Neural progenitor cell (in vitro differentiated cells): ENCODE data around the gene INPP5F. TPM values are rescaled to one million over a fixed set of nuclear protein-coding genes. Genes with fewer than 3 reads are reported as not detected.

Experiments
- DNase-seq: peaks from one replicate; pipeline ENCODE4 v3.0.0-alpha.2; 2016; ENCODE audit warnings: low spot score
- H2AFZ ChIP-seq: fragments of 200-600 bp; sonication (generic); replicated peaks from 2 replicates; pipeline ENCODE4 v1.6.1; 2016; ENCODE audit warnings: antibody characterized with exemption
- H3F3A ChIP-seq: fragments of 200-600 bp; sonication (generic); 2 replicates; pipeline ENCODE4 v1.6.1; 2016; ENCODE audit warnings: antibody characterized with exemption, low read depth
- H3K27ac ChIP-seq: fragments of 200-600 bp; sonication (generic); 2 replicates; pipeline ENCODE4 v1.5.1; 2016; ENCODE audit warnings: mild to moderate bottlenecking
- H3K27me3 ChIP-seq: fragments of 200-600 bp; sonication (generic); 2 replicates; pipeline ENCODE4 v1.6.1; 2016; ENCODE audit warnings: mild to moderate bottlenecking, moderate library complexity
- H3K36me3 ChIP-seq: fragments of 200-600 bp; sonication (generic); 2 replicates; pipeline ENCODE4 v1.5.1; 2016
- H3K4me1 ChIP-seq: fragments of 200-600 bp; sonication (generic); 2 replicates; pipeline ENCODE4 v1.6.1; 2016; ENCODE audit warnings: mixed run types
- H3K4me2 ChIP-seq: fragments of 200-600 bp; sonication (generic); 2 replicates; pipeline ENCODE4 v1.6.1; 2016
- H3K4me3 ChIP-seq: fragments of 200-600 bp; sonication (generic); 2 replicates; pipeline ENCODE4 v1.5.1; 2016
- H3K79me2 ChIP-seq: fragments of 200-600 bp; sonication (generic); 2 replicates; pipeline ENCODE4 v1.6.1; 2016; ENCODE audit warnings: low read depth
- H3K9ac ChIP-seq: fragments of 200-600 bp; sonication (generic); 2 replicates; pipeline ENCODE4 v1.6.1; 2016
- H3K9me3 ChIP-seq: fragments of 200-600 bp; sonication (generic); 2 replicates; pipeline ENCODE4 v1.5.1; 2016; ENCODE audit warnings: low read depth
- H4K20me1 ChIP-seq: fragments of 200-600 bp; sonication (generic); 2 replicates; pipeline ENCODE4 v1.6.1; 2016; ENCODE audit warnings: low read depth
- H3K27ac Mint-ChIP-seq: 3 replicates; pipeline ENCODE4 v1.8.0; 2021; ENCODE audit warnings: mixed read lengths
- H3K27me3 Mint-ChIP-seq: 2 replicates; pipeline ENCODE4 v1.8.0; 2022; ENCODE audit warnings: low read depth, mild to moderate bottlenecking, inconsistent platforms, moderate library complexity, mixed read lengths; ENCODE audit not compliant: insufficient read depth
- H3K36me3 Mint-ChIP-seq: 3 replicates; pipeline ENCODE4 v1.8.0; 2021; ENCODE audit warnings: mixed read lengths
- H3K4me1 Mint-ChIP-seq: 3 replicates; pipeline ENCODE4 v1.8.0; 2021; ENCODE audit warnings: mixed read lengths
- H3K4me3 Mint-ChIP-seq: 3 replicates; pipeline ENCODE4 v1.8.0; 2021; ENCODE audit warnings: mild to moderate bottlenecking, moderate library complexity, mixed read lengths
- H3K9me3 Mint-ChIP-seq: 3 replicates; pipeline ENCODE4 v1.8.0; 2020; ENCODE audit warnings: mixed read lengths
- CTCF ChIP-seq: fragments of 200-600 bp; sonication (generic); IDR thresholded peaks from 2 replicates; pipeline ENCODE4 v1.5.1; 2017; ENCODE audit warnings: antibody characterized with exemption, mild to moderate bottlenecking
- EZH2 ChIP-seq: fragments of 200-600 bp; sonication (generic); IDR thresholded peaks from 2 replicates; pipeline ENCODE4 v1.6.1; 2017; ENCODE audit warnings: antibody characterized with exemption, mild to moderate bottlenecking, moderate library complexity
- EZH2phosphoT487 ChIP-seq: fragments of 200-600 bp; sonication (generic); IDR thresholded peaks from 2 replicates; pipeline ENCODE4 v1.6.1; 2017; ENCODE audit warnings: antibody characterized with exemption
- total RNA-seq: library from RNA; depleted of rRNA; stranded (reverse); fragments of >200 nt; gene quantifications from 2 replicates; pipeline ENCODE4 v1.2.3, GENCODE V29; 2015; ENCODE audit warnings: low replicate concordance

Gene INPP5F
- total RNA-seq, 1 donor from 2014 or later, result 167 TPM

GRCh38 chr10:119778776-119779445, 53.1 kb downstream of the INPP5F start:
- no peaks in the 10 kb centered on the region for H3K79me2 ChIP-seq
- no peak overlapping the region for H3K4me3 Mint-ChIP-seq
- H3K27me3 Mint-ChIP-seq, result no peaks in the 10 kb centered on the region
- no peak for DNase-seq
- H3F3A ChIP-seq, result no peaks in the 10 kb centered on the region
- peaks cover 2% of the 10 kb centered on the region for H3K36me3 Mint-ChIP-seq
- H3K9me3 Mint-ChIP-seq, result no peaks in the 10 kb centered on the region
- H3K4me1 Mint-ChIP-seq, result no peaks in the 10 kb centered on the region
- TF ChIP-seq EZH2phosphoT487 (no peak), EZH2 (no peak), CTCF (no peak)
- H3K27me3 ChIP-seq, result no peaks in the 10 kb centered on the region
- H3K9ac ChIP-seq, result no peak overlapping the region
- H3K4me1 ChIP-seq, result no peaks in the 10 kb centered on the region
- no peaks in the 10 kb centered on the region for H3K9me3 ChIP-seq
- no peak overlapping the region for H3K27ac ChIP-seq
- no peaks in the 10 kb centered on the region for H3K36me3 ChIP-seq
- H3K27ac Mint-ChIP-seq, result no peak overlapping the region
- no peak overlapping the region for H3K4me3 ChIP-seq
- H4K20me1 ChIP-seq, result no peaks in the 10 kb centered on the region
- H3K4me2 ChIP-seq, result no peak overlapping the region
- H2AFZ ChIP-seq, result no peak overlapping the region

GRCh38 chr10:119780879-119781480, 55.1 kb downstream of the INPP5F start:
- Histone ChIP-seq H3K9ac (no peak overlapping the region), H3F3A (peaks cover 2% of the 10 kb centered on the region), H4K20me1 (no peaks in the 10 kb centered on the region), H3K9me3 (no peaks in the 10 kb centered on the region), H2AFZ (no peak overlapping the region), H3K4me3 (no peak overlapping the region), H3K4me1 (peaks cover 14% of the 10 kb centered on the region), H3K4me2 (no peak overlapping the region), H3K79me2 (no peaks in the 10 kb centered on the region), H3K36me3 (no peaks in the 10 kb centered on the region), H3K27ac (no peak overlapping the region), H3K27me3 (no peaks in the 10 kb centered on the region)
- Mint-ChIP-seq H3K27ac (no peak overlapping the region), H3K4me3 (no peak overlapping the region), H3K4me1 (peaks cover 10% of the 10 kb centered on the region), H3K9me3 (no peaks in the 10 kb centered on the region), H3K36me3 (peaks cover 2% of the 10 kb centered on the region), H3K27me3 (no peaks in the 10 kb centered on the region)
- TF ChIP-seq CTCF (no peak), EZH2phosphoT487 (no peak), EZH2 (no peak)
- no peak for DNase-seq

- Histone ChIP-seq H3K4me2 (no peak overlapping the region), H3K27ac (no peak overlapping the region), H4K20me1 (no peaks in the 10 kb centered on the region), H3K4me3 (no peak overlapping the region), H3K9me3 (no peaks in the 10 kb centered on the region), H3K9ac (no peak overlapping the region), H3K27me3 (no peaks in the 10 kb centered on the region), H2AFZ (no peak overlapping the region), H3F3A (peaks cover 6% of the 10 kb centered on the region), H3K79me2 (no peaks in the 10 kb centered on the region), H3K36me3 (no peaks in the 10 kb centered on the region), H3K4me1 (peaks cover 20% of the 10 kb centered on the region)
- Mint-ChIP-seq H3K9me3 (no peaks in the 10 kb centered on the region), H3K4me3 (no peak overlapping the region), H3K27ac (no peak overlapping the region), H3K4me1 (peaks cover 15% of the 10 kb centered on the region), H3K36me3 (peaks cover 2% of the 10 kb centered on the region), H3K27me3 (no peaks in the 10 kb centered on the region)
- DNase-seq, result no peak
- TF ChIP-seq EZH2phosphoT487 (no peak), CTCF (no peak), EZH2 (no peak)
These were observed 55.6 kb downstream of the INPP5F start for GRCh38 chr10:119781498-119781897.
